SU-DHL-6 (cell line): ENCODE measurements around the gene TIMM44.
"Not testable (repeated sequence)": the region's sequence is repeated elsewhere in the genome, so short reads cannot be mapped to it uniquely, and the experiment has no call there.

ENCODE experiments used
- H2AFZ ChIP-seq: fragments of 200-600 bp; sonication (generic); 2 replicates; pipeline ENCODE4 v1.6.1; 2014; ENCODE audit warnings: low read depth, mild to moderate bottlenecking, moderate library complexity, mixed read lengths, antibody characterized with exemption, low read length; ENCODE audit not compliant: severe bottlenecking
- H3F3A ChIP-seq: fragments of 200-600 bp; shearing (Covaris generic); 2 replicates; pipeline ENCODE4 v1.6.0; 2016; ENCODE audit warnings: antibody characterized with exemption, mild to moderate bottlenecking; ENCODE audit not compliant: insufficient read depth
- H3K27ac ChIP-seq: fragments of 200-600 bp; sonication (generic); 2 replicates; pipeline ENCODE4 v1.5.1; 2016; ENCODE audit warnings: low read depth, mild to moderate bottlenecking, low read length, moderate library complexity, mixed read lengths
- H3K27me3 ChIP-seq: fragments of 200-600 bp; sonication (generic), shearing (Covaris generic); 2 replicates; pipeline ENCODE4 v1.6.0; 2014; ENCODE audit warnings: mild to moderate bottlenecking, low read length
- H3K36me3 ChIP-seq: fragments of 200-600 bp; sonication (generic); 2 replicates; pipeline ENCODE4 v1.6.1; 2014; ENCODE audit warnings: mild to moderate bottlenecking, low read length, mixed read lengths
- H3K4me2 ChIP-seq: fragments of 300-600, 200-600 bp; shearing (Covaris generic), sonication (generic); 2 replicates; pipeline ENCODE4 v1.6.0; 2014; ENCODE audit warnings: low read length, low read depth, mild to moderate bottlenecking; ENCODE audit not compliant: poor library complexity, severe bottlenecking
- H3K4me3 ChIP-seq: fragments of 200-600 bp; sonication (generic); 2 replicates; pipeline ENCODE4 v1.5.1; 2014; ENCODE audit warnings: antibody characterized with exemption, low read length, mild to moderate bottlenecking, mixed read lengths; ENCODE audit not compliant: insufficient read depth, poor library complexity, severe bottlenecking
- H3K79me2 ChIP-seq: fragments of 200-600 bp; sonication (generic); 2 replicates; pipeline ENCODE4 v1.6.1; 2014; ENCODE audit warnings: mild to moderate bottlenecking, low read length, moderate library complexity; ENCODE audit not compliant: insufficient read depth
- H3K9ac ChIP-seq: fragments of 200-600 bp; sonication (generic); 2 replicates; pipeline ENCODE4 v1.7.0; 2014; ENCODE audit warnings: mild to moderate bottlenecking, low read length
- H3K9me2 ChIP-seq: fragments of 200-600 bp; sonication (generic); replicated peaks from 2 replicates; pipeline ENCODE4 v1.6.1; 2014; ENCODE audit warnings: low read length; ENCODE audit not compliant: insufficient read depth
- H3K9me3 ChIP-seq: fragments of 200-600 bp; sonication (generic); 2 replicates; pipeline ENCODE4 v1.6.1; 2014; ENCODE audit warnings: low read length, mixed read lengths; ENCODE audit not compliant: insufficient read depth
- H4K20me1 ChIP-seq: fragments of 200-600 bp; sonication (generic); 2 replicates; pipeline ENCODE4 v1.6.1; 2014; ENCODE audit warnings: low read depth, mild to moderate bottlenecking, antibody characterized with exemption, low read length, moderate library complexity, mixed read lengths
- CTCF ChIP-seq: fragments of 200-600 bp; sonication (generic); IDR thresholded peaks from one replicate; pipeline ENCODE4 v1.5.1; 2017; ENCODE audit warnings: antibody characterized with exemption, mild to moderate bottlenecking, low read length, moderate library complexity; ENCODE audit not compliant: insufficient read depth, poor library complexity, severe bottlenecking
- EZH2phosphoT487 ChIP-seq: fragments of 200-600 bp; sonication (generic), shearing (Covaris generic); conservative IDR thresholded peaks from 2 replicates; pipeline ENCODE4 v1.6.1; 2018; ENCODE audit warnings: mild to moderate bottlenecking, antibody characterized with exemption, low read length, moderate library complexity, mixed read lengths

Gene TIMM44

GRCh38 chr19:7894612-7895309 lies 48.7 kb downstream of the TIMM44 start:
- Histone ChIP-seq H3K9ac (no peak overlapping the region), H3K9me2 (no peaks in the 10 kb centered on the region), H3K4me3 (no peak overlapping the region), H3K9me3 (no peaks in the 10 kb centered on the region), H2AFZ (no peak overlapping the region), H3K79me2 (no peaks in the 10 kb centered on the region), H4K20me1 (no peaks in the 10 kb centered on the region), H3K4me2 (no peak overlapping the region), H3F3A (no peaks in the 10 kb centered on the region), H3K27me3 (no peaks in the 10 kb centered on the region), H3K27ac (no peak overlapping the region), H3K36me3 (no peaks in the 10 kb centered on the region)
- TF ChIP-seq EZH2phosphoT487 (no peak), CTCF (no peak)

GRCh38 chr19:7893362-7894101 lies 49.9 kb downstream of the TIMM44 start:
- H3K9me3 ChIP-seq, H3K27me3 ChIP-seq, H4K20me1 ChIP-seq, H3F3A ChIP-seq, H3K4me2 ChIP-seq, H2AFZ ChIP-seq, H3K9ac ChIP-seq, H3K27ac ChIP-seq, H3K4me3 ChIP-seq, H3K79me2 ChIP-seq, H3K36me3 ChIP-seq, H3K9me2 ChIP-seq: not testable (repeated sequence)

GRCh38 chr19:7888826-7889217 lies 54.6 kb downstream of the TIMM44 start:
- Histone ChIP-seq H2AFZ (no peak overlapping the region), H3F3A (no peaks in the 10 kb centered on the region), H3K9me3 (no peaks in the 10 kb centered on the region), H3K4me3 (no peak overlapping the region), H3K4me2 (no peak overlapping the region), H3K27me3 (no peaks in the 10 kb centered on the region), H4K20me1 (no peaks in the 10 kb centered on the region), H3K79me2 (no peaks in the 10 kb centered on the region), H3K27ac (no peak overlapping the region), H3K36me3 (no peaks in the 10 kb centered on the region), H3K9me2 (no peaks in the 10 kb centered on the region), H3K9ac (no peak overlapping the region)
- TF ChIP-seq EZH2phosphoT487, result no peak
- TF ChIP-seq CTCF, result no peak
